Epithelial cell of esophagus (primary cell): ENCODE measurements around the gene POMT1.

Experiments used
- DNase-seq: peaks from one replicate; pipeline ENCODE4 v3.0.0; 2010; ENCODE audit warnings: low read depth
- H3K4me3 ChIP-seq: 2 replicates; pipeline ENCODE4 v1.5.1; 2011; ENCODE audit warnings: mild to moderate bottlenecking, low read length, control low read depth
- CTCF ChIP-seq: IDR thresholded peaks from 2 replicates; pipeline ENCODE4 v1.5.1; 2011; ENCODE audit warnings: low read depth, mild to moderate bottlenecking, low read length, control low read depth, inconsistent platforms; ENCODE audit not compliant: insufficient read depth; ENCODE audit errors: missing control alignments

Gene POMT1

GRCh38 chr9:131554087-131554842, 51.5 kb downstream of the POMT1 start:
- DNase-seq: no peak
- TF ChIP-seq CTCF: no peak
- no peak overlapping the region for H3K4me3 ChIP-seq

- no peak for DNase-seq
- no peak for TF ChIP-seq CTCF
- H3K4me3 ChIP-seq: no peak overlapping the region
Measured at GRCh38 chr9:131554843-131555351, 52.2 kb downstream of the POMT1 start.

GRCh38 chr9:131555841-131556673, 53.3 kb downstream of the POMT1 start:
- no peak for DNase-seq
- no peak for TF ChIP-seq CTCF

GRCh38 chr9:131557855-131558548, 55.3 kb downstream of the POMT1 start:
- no peak for TF ChIP-seq CTCF
- DNase-seq: no peak
- no peak overlapping the region for H3K4me3 ChIP-seq

More at GRCh38 chr9:131555841-131556673, 53.3 kb downstream of the POMT1 start:
- no peak overlapping the region for H3K4me3 ChIP-seq

GRCh38 chr9:131559421-131560000, 56.8 kb downstream of the POMT1 start:
- no peak overlapping the region for H3K4me3 ChIP-seq
- no peak for DNase-seq
- TF ChIP-seq CTCF: no peak
